ENCODE results near the gene ZNF628.

The ZNF628 gene

GRCh38 chr19:55464662-55465054, 11.8 kb upstream of the ZNF628 start, which contains the start of gene C19orf85:
Gene C19orf85, minus strand, starts transcription at chr19:55464751. Its CDS starts 197 bp downstream, at chr19:55464554.
- Histone ChIP-seq H3K27ac (ENCODE audit: insufficient read depth, low read length, poor library complexity, severe bottlenecking) (no peak within 1 kb of the TSS), H3K9me3 (ENCODE audit: control insufficient read depth, low read length) (no peaks in the 10 kb centered on the region), H3K4me3 (ENCODE audit: insufficient read depth, low read depth, low read length, poor library complexity, severe bottlenecking) (no peak within 1 kb of the TSS), H3K4me1 (ENCODE audit: control insufficient read depth, insufficient read depth, low read length, poor library complexity, severe bottlenecking) (peaks cover 18% of the 10 kb centered on the region), H3K36me3 (ENCODE audit: control insufficient read depth, insufficient read depth, low read length) (no peaks in the 10 kb centered on the region), H3K27me3 (replicated peaks; ENCODE audit: control insufficient read depth, insufficient read depth, low read length, poor library complexity, severe bottlenecking) (no peaks in the 10 kb centered on the region)
- no peak for DNase-seq

- Histone ChIP-seq H3K27ac (ENCODE audit: insufficient read depth, low read length, poor library complexity, severe bottlenecking) (no peak overlapping the region), H3K9me3 (ENCODE audit: control insufficient read depth, low read length) (no peaks in the 10 kb centered on the region), H3K4me3 (ENCODE audit: insufficient read depth, low read depth, low read length, poor library complexity, severe bottlenecking) (no peak overlapping the region), H3K4me1 (ENCODE audit: control insufficient read depth, insufficient read depth, low read length, poor library complexity, severe bottlenecking) (peaks cover 17% of the 10 kb centered on the region), H3K36me3 (ENCODE audit: control insufficient read depth, insufficient read depth, low read length) (no peaks in the 10 kb centered on the region), H3K27me3 (replicated peaks; ENCODE audit: control insufficient read depth, insufficient read depth, low read length, poor library complexity, severe bottlenecking) (no peaks in the 10 kb centered on the region)
- DNase-seq, result no peak
Measured at GRCh38 chr19:55465460-55466240, 10.8 kb upstream of the ZNF628 start.

GRCh38 chr19:55466241-55466614, 10.2 kb upstream of the ZNF628 start:
- no peak overlapping the region for H3K27ac ChIP-seq (ENCODE audit: insufficient read depth, low read length, poor library complexity, severe bottlenecking)
- no peak for DNase-seq
- no peaks in the 10 kb centered on the region for H3K36me3 ChIP-seq (ENCODE audit: control insufficient read depth, insufficient read depth, low read length)
- no peaks in the 10 kb centered on the region for H3K27me3 ChIP-seq (replicated peaks; ENCODE audit: control insufficient read depth, insufficient read depth, low read length, poor library complexity, severe bottlenecking)
- peaks cover 11% of the 10 kb centered on the region for H3K4me1 ChIP-seq (ENCODE audit: control insufficient read depth, insufficient read depth, low read length, poor library complexity, severe bottlenecking)
- no peaks in the 10 kb centered on the region for H3K9me3 ChIP-seq (ENCODE audit: control insufficient read depth, low read length)
- H3K4me3 ChIP-seq (ENCODE audit: insufficient read depth, low read depth, low read length, poor library complexity, severe bottlenecking), result no peak overlapping the region

GRCh38 chr19:55467236-55468053, 9.0 kb upstream of the ZNF628 start:
- Histone ChIP-seq H3K36me3 (ENCODE audit: control insufficient read depth, insufficient read depth, low read length) (no peaks in the 10 kb centered on the region), H3K4me1 (ENCODE audit: control insufficient read depth, insufficient read depth, low read length, poor library complexity, severe bottlenecking) (peaks cover 5% of the 10 kb centered on the region), H3K9me3 (ENCODE audit: control insufficient read depth, low read length) (no peaks in the 10 kb centered on the region), H3K27ac (ENCODE audit: insufficient read depth, low read length, poor library complexity, severe bottlenecking) (no peak overlapping the region), H3K4me3 (ENCODE audit: insufficient read depth, low read depth, low read length, poor library complexity, severe bottlenecking) (no peak overlapping the region), H3K27me3 (replicated peaks; ENCODE audit: control insufficient read depth, insufficient read depth, low read length, poor library complexity, severe bottlenecking) (no peaks in the 10 kb centered on the region)
- peak in 2 of 3 donors; percentile 50 to 64 for DNase-seq

GRCh38 chr19:55468054-55468393, 8.4 kb upstream of the ZNF628 start:
- Histone ChIP-seq H3K4me1 (ENCODE audit: control insufficient read depth, insufficient read depth, low read length, poor library complexity, severe bottlenecking) (peaks cover 5% of the 10 kb centered on the region), H3K27me3 (replicated peaks; ENCODE audit: control insufficient read depth, insufficient read depth, low read length, poor library complexity, severe bottlenecking) (no peaks in the 10 kb centered on the region), H3K27ac (ENCODE audit: insufficient read depth, low read length, poor library complexity, severe bottlenecking) (no peak overlapping the region), H3K4me3 (ENCODE audit: insufficient read depth, low read depth, low read length, poor library complexity, severe bottlenecking) (no peak overlapping the region), H3K9me3 (ENCODE audit: control insufficient read depth, low read length) (no peaks in the 10 kb centered on the region), H3K36me3 (ENCODE audit: control insufficient read depth, insufficient read depth, low read length) (no peaks in the 10 kb centered on the region)
- DNase-seq, result no peak

GRCh38 chr19:55471266-55471665, 5.2 kb upstream of the ZNF628 start:
- Histone ChIP-seq H3K4me1 (ENCODE audit: control insufficient read depth, insufficient read depth, low read length, poor library complexity, severe bottlenecking) (peaks cover 9% of the 10 kb centered on the region), H3K27ac (ENCODE audit: insufficient read depth, low read length, poor library complexity, severe bottlenecking) (no peak overlapping the region), H3K27me3 (replicated peaks; ENCODE audit: control insufficient read depth, insufficient read depth, low read length, poor library complexity, severe bottlenecking) (no peaks in the 10 kb centered on the region), H3K36me3 (ENCODE audit: control insufficient read depth, insufficient read depth, low read length) (no peaks in the 10 kb centered on the region), H3K4me3 (ENCODE audit: insufficient read depth, low read depth, low read length, poor library complexity, severe bottlenecking) (no peak overlapping the region), H3K9me3 (ENCODE audit: control insufficient read depth, low read length) (no peaks in the 10 kb centered on the region)
- no peak for DNase-seq

GRCh38 chr19:55472463-55472862, 4.0 kb upstream of the ZNF628 start:
- DNase-seq, result no peak
- H3K27me3 ChIP-seq (replicated peaks; ENCODE audit: control insufficient read depth, insufficient read depth, low read length, poor library complexity, severe bottlenecking), result no peaks in the 10 kb centered on the region
- no peak overlapping the region for H3K27ac ChIP-seq (ENCODE audit: insufficient read depth, low read length, poor library complexity, severe bottlenecking)
- H3K4me1 ChIP-seq (ENCODE audit: control insufficient read depth, insufficient read depth, low read length, poor library complexity, severe bottlenecking), result peaks cover 13% of the 10 kb centered on the region
- no peaks in the 10 kb centered on the region for H3K9me3 ChIP-seq (ENCODE audit: control insufficient read depth, low read length)
- H3K4me3 ChIP-seq (ENCODE audit: insufficient read depth, low read depth, low read length, poor library complexity, severe bottlenecking), result no peak overlapping the region
- H3K36me3 ChIP-seq (ENCODE audit: control insufficient read depth, insufficient read depth, low read length), result no peaks in the 10 kb centered on the region

GRCh38 chr19:55473225-55474012, 3.0 kb upstream of the ZNF628 start:
- Histone ChIP-seq H3K9me3 (ENCODE audit: control insufficient read depth, low read length) (no peaks in the 10 kb centered on the region), H3K27me3 (replicated peaks; ENCODE audit: control insufficient read depth, insufficient read depth, low read length, poor library complexity, severe bottlenecking) (no peaks in the 10 kb centered on the region), H3K4me3 (ENCODE audit: insufficient read depth, low read depth, low read length, poor library complexity, severe bottlenecking) (no peak overlapping the region), H3K4me1 (ENCODE audit: control insufficient read depth, insufficient read depth, low read length, poor library complexity, severe bottlenecking) (peaks cover 12% of the 10 kb centered on the region), H3K27ac (ENCODE audit: insufficient read depth, low read length, poor library complexity, severe bottlenecking) (no peak overlapping the region), H3K36me3 (ENCODE audit: control insufficient read depth, insufficient read depth, low read length) (no peaks in the 10 kb centered on the region)
- no peak for DNase-seq

GRCh38 chr19:55474269-55475265, 1.9 kb upstream of the ZNF628 start:
- Histone ChIP-seq H3K4me1 (ENCODE audit: control insufficient read depth, insufficient read depth, low read length, poor library complexity, severe bottlenecking) (peaks cover 12% of the 10 kb centered on the region), H3K36me3 (ENCODE audit: control insufficient read depth, insufficient read depth, low read length) (no peaks in the 10 kb centered on the region), H3K27ac (ENCODE audit: insufficient read depth, low read length, poor library complexity, severe bottlenecking) (no peak overlapping the region), H3K4me3 (ENCODE audit: insufficient read depth, low read depth, low read length, poor library complexity, severe bottlenecking) (no peak overlapping the region), H3K9me3 (ENCODE audit: control insufficient read depth, low read length) (no peaks in the 10 kb centered on the region), H3K27me3 (replicated peaks; ENCODE audit: control insufficient read depth, insufficient read depth, low read length, poor library complexity, severe bottlenecking) (no peaks in the 10 kb centered on the region)
- DNase-seq, result no peak

Measured in effector memory CD4-positive, alpha-beta T cell (primary cell).